HepG2 (cell line): ENCODE results near the gene CBLB. TPM values are rescaled to one million over a fixed set of nuclear protein-coding genes. Genes with fewer than 3 reads are reported as not detected.

ENCODE experiments used
- ATAC-seq: fragments of 200-7000 bp; cut with Tn5 transposase; 3 replicates; pipeline ENCODE4 v1.9.1; 2020; ENCODE audit warnings: mild to moderate bottlenecking, moderate library complexity
- BruUV-seq: library from RNA; stranded (reverse); fragments of 400-500 nt; replicated peaks from 2 replicates; lab custom pipeline; 2021; lab: Mats Ljungman, UMichigan
- CTCF ChIA-PET: fragments of 300-600 bp; formaldehyde crosslinking; extraction: SDS; loops from one replicate; lab custom pipeline; 2021; ENCODE audit warnings: low total read pairs, inconsistent platforms, low intra/inter-chr PET ratio; lab: Yijun Ruan, JAX
- POLR2A ChIA-PET: fragments of 350-600 bp; sonication (Branson Sonifier 250); formaldehyde crosslinking; loops from one replicate; lab custom pipeline; 2020; ENCODE audit warnings: antibody characterized with exemption, inconsistent platforms; lab: Yijun Ruan, JAX
- DNase-seq: peaks from one replicate; pipeline ENCODE4 v3.0.0-alpha.2; 2015; ENCODE audit warnings: low spot score
- FAIRE-seq: peaks from 3 replicates; lab custom pipeline; 2011; peaks lifted over from hg19 to GRCh38; lab: Jason Lieb, UNC
- H2AFZ ChIP-seq: one replicate; pipeline ENCODE4 v1.6.1; 2011; ENCODE audit warnings: low read length, inconsistent platforms
- H3K27ac ChIP-seq: fragments of 300-600 bp; 3 replicates; pipeline ENCODE4 v1.8.0; 2011; ENCODE audit warnings: mixed run types, mild to moderate bottlenecking, mixed read lengths, low read length, inconsistent platforms; ENCODE audit not compliant: insufficient read depth; ENCODE audit errors: extremely low read length
- H3K27me3 ChIP-seq, 2 experiments: fragments of 200-600 bp in 1 of 2; 2 replicates in 1 of 2; 3 replicates in 1 of 2; pipeline versions ENCODE4 v1.6.0 to v1.8.0; 2011; ENCODE audit warnings: low read length in 2 of 2, mild to moderate bottlenecking in 2 of 2, moderate library complexity in 2 of 2, inconsistent platforms in 1 of 2; ENCODE audit not compliant: insufficient read depth in 2 of 2, control insufficient read depth in 1 of 2
- H3K36me3 ChIP-seq, 2 experiments: fragments of 200-600 bp in 1 of 2; replicated peaks in 1 of 2; 2 replicates in 1 of 2; 3 replicates in 1 of 2; pipeline versions ENCODE4 v1.5.1 to v1.8.0; 2011; ENCODE audit warnings: low read length in 2 of 2, inconsistent platforms in 1 of 2; ENCODE audit not compliant: insufficient read depth in 2 of 2, control insufficient read depth in 1 of 2
- H3K4me1 ChIP-seq: 2 replicates; pipeline ENCODE4 v1.5.1; 2012; ENCODE audit warnings: low read length, inconsistent platforms; ENCODE audit not compliant: insufficient read depth
- H3K4me2 ChIP-seq: 2 replicates; pipeline ENCODE4 v1.6.0; 2011; ENCODE audit warnings: low read depth, low read length, inconsistent platforms
- H3K4me3 ChIP-seq, 3 experiments: fragments of 200-600 bp in 1 of 3; sonication (generic), shearing (Covaris generic) in 1 of 3; replicated peaks in 1 of 3; 2 replicates each; pipeline ENCODE4 v1.5.1; 2011 to 2016; ENCODE audit warnings: low read length in 3 of 3, inconsistent platforms in 2 of 3, low read depth in 2 of 3, mild to moderate bottlenecking in 2 of 3, control low read depth in 1 of 3, mixed read lengths in 1 of 3; ENCODE audit not compliant: insufficient read depth in 1 of 3
- H3K79me2 ChIP-seq: one replicate; pipeline ENCODE4 v1.6.1; 2011; ENCODE audit warnings: low read length, inconsistent platforms; ENCODE audit not compliant: insufficient read depth
- H3K9ac ChIP-seq: 2 replicates; pipeline ENCODE4 v1.6.0; 2011; ENCODE audit warnings: mild to moderate bottlenecking, low read depth, low read length, inconsistent platforms; ENCODE audit not compliant: insufficient read depth
- H3K9me3 ChIP-seq: 2 replicates; pipeline ENCODE4 v1.5.1; 2012; ENCODE audit warnings: mild to moderate bottlenecking, low read length
- H4K20me1 ChIP-seq: 2 replicates; pipeline ENCODE4 v1.6.0; 2011; ENCODE audit warnings: inconsistent platforms, mild to moderate bottlenecking, low read length, moderate library complexity; ENCODE audit not compliant: insufficient read depth
- FOXA1 ChIP-seq, 2 experiments: fragments of 450-650 bp in 1 of 2; sonication (generic) in 1 of 2; formaldehyde crosslinking in 1 of 2; IDR thresholded peaks; 2 replicates each; pipeline versions ENCODE4 v1.4.0 to v1.6.1; 2016 to 2020; ENCODE audit warnings: missing genetic modification reagents in 1 of 2
- FOXC1 ChIP-seq: sonication (generic); formaldehyde crosslinking; IDR thresholded peaks from 2 replicates; pipeline ENCODE4 v1.8.0; 2022; ENCODE audit warnings: mild to moderate bottlenecking, missing genetic modification reagents, borderline replicate concordance
- HINFP ChIP-seq: sonication (generic); formaldehyde crosslinking; IDR thresholded peaks from 2 replicates; pipeline ENCODE4 v1.4.0; 2020; ENCODE audit warnings: low read depth, mild to moderate bottlenecking, missing genetic modification reagents
- ZKSCAN8 ChIP-seq: IDR thresholded peaks from 2 replicates; pipeline ENCODE4 v1.6.1; 2016; ENCODE audit warnings: borderline replicate concordance, missing genetic modification reagents, missing compliant biosample characterization
- ZMYM2 ChIP-seq: sonication (generic); formaldehyde crosslinking; IDR thresholded peaks from 2 replicates; pipeline ENCODE4 v1.8.0; 2022; ENCODE audit warnings: mild to moderate bottlenecking, missing genetic modification reagents
- ZNF501 ChIP-seq: sonication (generic); formaldehyde crosslinking; IDR thresholded peaks from 2 replicates; pipeline ENCODE4 v1.5.1; 2020; ENCODE audit warnings: mild to moderate bottlenecking, moderate library complexity, missing genetic modification reagents
- ZNF570 ChIP-seq: sonication (generic); formaldehyde crosslinking; IDR thresholded peaks from 2 replicates; pipeline ENCODE4 v1.4.0; 2020; ENCODE audit warnings: mild to moderate bottlenecking, missing genetic modification reagents, borderline replicate concordance
- WGBS: methylation state at CpG from one replicate; pipeline ENCODE4 v1.1.6; 2017; ENCODE audit warnings: low lambda C conversion rate; 5-methylcytosine and 5-hydroxymethylcytosine counted together
- in situ Hi-C: cut with HindIII; loops from 2 replicates; pipeline ENCODE4 v1.10.0; 2017; ENCODE audit warnings: low pct_unique_long_range_greater_than_20kb; ENCODE audit not compliant: extremely low pct_ligation_motif_present
- intact Hi-C: fragments of 100-400 bp; cut with micrococcal nuclease; formaldehyde crosslinking; loops from one replicate; pipeline ENCODE4 v1.10.0; 2022; ENCODE audit not compliant: unreplicated experiment
- polyA plus RNA-seq, 8 experiments: library from polyadenylated mRNA; depleted of rRNA in 3 of 8; stranded (reverse) in 7 of 8; unstranded in 1 of 8; fragments of >200 nt; fragmentation: Illumina TruSeq in 4 of 8; extraction: Trizol in 4 of 8; gene quantifications; 2 replicates each; pipeline versions ENCODE4 v1.2.1 to v1.2.3, GENCODE V29; 2011 to 2016; ENCODE audit warnings: low read depth in 4 of 8, missing spikeins in 1 of 8, mixed read lengths in 1 of 8; ENCODE audit not compliant: insufficient read depth in 1 of 8
- total RNA-seq, 5 experiments: library from RNA; depleted of rRNA; stranded (reverse); fragments of >200 nt; fragmentation: Illumina TruSeq; extraction: Trizol; gene quantifications; 2 replicates each; pipeline ENCODE4 v1.2.3, GENCODE V29; 2016; ENCODE audit warnings: low read depth in 1 of 5
- TF ChIP-seq, protein P1 (sequence below): sonication (generic); formaldehyde crosslinking; IDR thresholded peaks from 2 replicates; pipeline ENCODE4 v1.5.1; 2020; ENCODE audit warnings: mild to moderate bottlenecking, missing genetic modification reagents, moderate library complexity

The CBLB gene
- total and polyA plus RNA-seq, 2 of the 13 experiments (the other 11 are each of a cell fraction or from before 2014, with no cell fraction given): 9.8 to 16.4 TPM

GRCh38 chr3:105715372-105715771 is 153.4 kb downstream of the CBLB start (continued):
- TF ChIP-seq HINFP (CRISPR knock-in tag) (no peak), FOXA1 (IDR thresholded peaks at IDR 0.05) (no peak), FOXA1 (CRISPR knock-in tag; IDR thresholded peaks at IDR 0.05) (no peak)

GRCh38 chr3:105714453-105714852 is 154.4 kb downstream of the CBLB start:
- Histone ChIP-seq H3K4me3 (no peak overlapping the region), H3K27ac (no peak overlapping the region), H3K79me2 (no peaks in the 10 kb centered on the region), H3K27me3 (no peaks in the 10 kb centered on the region), H2AFZ (no peak overlapping the region), H3K36me3 (peaks cover 2 to 4% of the 10 kb centered on the region in 2 experiments; a peak in 1 of 5 replicates), H3K9ac (no peak overlapping the region), H3K9me3 (no peaks in the 10 kb centered on the region), H3K4me1 (no peaks in the 10 kb centered on the region), H4K20me1 (no peaks in the 10 kb centered on the region), H3K4me2 (no peak overlapping the region)
- FAIRE-seq: no peak
- POLR2A ChIA-PET: no interaction called here
- WGBS: 97% methylated on average over 4 of the region's 6 CpGs
- intact Hi-C loops (no loop called here), in situ Hi-C loops (no loop called here)
- no peak for ATAC-seq
- TF ChIP-seq ZMYM2 (CRISPR knock-in tag) (no peak), ZNF501 (CRISPR knock-in tag) (no peak), ZNF570 (no peak), FOXC1 (CRISPR knock-in tag) (no peak), ZKSCAN8 (CRISPR knock-in tag) (no peak)
- TF ChIP-seq, protein P1, sequence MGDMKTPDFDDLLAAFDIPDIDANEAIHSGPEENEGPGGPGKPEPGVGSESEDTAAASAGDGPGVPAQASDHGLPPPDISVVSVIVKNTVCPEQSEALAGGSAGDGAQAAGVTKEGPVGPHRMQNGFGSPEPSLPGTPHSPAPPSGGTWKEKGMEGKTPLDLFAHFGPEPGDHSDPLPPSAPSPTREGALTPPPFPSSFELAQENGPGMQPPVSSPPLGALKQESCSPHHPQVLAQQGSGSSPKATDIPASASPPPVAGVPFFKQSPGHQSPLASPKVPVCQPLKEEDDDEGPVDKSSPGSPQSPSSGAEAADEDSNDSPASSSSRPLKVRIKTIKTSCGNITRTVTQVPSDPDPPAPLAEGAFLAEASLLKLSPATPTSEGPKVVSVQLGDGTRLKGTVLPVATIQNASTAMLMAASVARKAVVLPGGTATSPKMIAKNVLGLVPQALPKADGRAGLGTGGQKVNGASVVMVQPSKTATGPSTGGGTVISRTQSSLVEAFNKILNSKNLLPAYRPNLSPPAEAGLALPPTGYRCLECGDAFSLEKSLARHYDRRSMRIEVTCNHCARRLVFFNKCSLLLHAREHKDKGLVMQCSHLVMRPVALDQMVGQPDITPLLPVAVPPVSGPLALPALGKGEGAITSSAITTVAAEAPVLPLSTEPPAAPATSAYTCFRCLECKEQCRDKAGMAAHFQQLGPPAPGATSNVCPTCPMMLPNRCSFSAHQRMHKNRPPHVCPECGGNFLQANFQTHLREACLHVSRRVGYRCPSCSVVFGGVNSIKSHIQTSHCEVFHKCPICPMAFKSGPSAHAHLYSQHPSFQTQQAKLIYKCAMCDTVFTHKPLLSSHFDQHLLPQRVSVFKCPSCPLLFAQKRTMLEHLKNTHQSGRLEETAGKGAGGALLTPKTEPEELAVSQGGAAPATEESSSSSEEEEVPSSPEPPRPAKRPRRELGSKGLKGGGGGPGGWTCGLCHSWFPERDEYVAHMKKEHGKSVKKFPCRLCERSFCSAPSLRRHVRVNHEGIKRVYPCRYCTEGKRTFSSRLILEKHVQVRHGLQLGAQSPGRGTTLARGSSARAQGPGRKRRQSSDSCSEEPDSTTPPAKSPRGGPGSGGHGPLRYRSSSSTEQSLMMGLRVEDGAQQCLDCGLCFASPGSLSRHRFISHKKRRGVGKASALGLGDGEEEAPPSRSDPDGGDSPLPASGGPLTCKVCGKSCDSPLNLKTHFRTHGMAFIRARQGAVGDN (CRISPR knock-in tag): no peak
- CTCF ChIA-PET: no interaction called here
- no TSS peak for BruUV-seq
- DNase-seq: no peak
